NCI-H2107 treated with DMSO at 0.1 percent for 48 hours (cell line): ENCODE results near the gene THG1L.

Source experiments
- DNase-seq: peaks from one replicate; lab custom pipeline; 2025; ENCODE audit not compliant: unreplicated experiment; lab: John Stamatoyannopoulos, UW

Gene THG1L

GRCh38 chr5:157750320-157750719, 19.1 kb downstream of the THG1L start:
- no peak for DNase-seq

- DNase-seq, result no peak
Measured at GRCh38 chr5:157756122-157756521, 24.9 kb downstream of the THG1L start.

GRCh38 chr5:157758706-157759105, 27.5 kb downstream of the THG1L start:
- no peak for DNase-seq

- peak; percentile 56 for DNase-seq
Measured at GRCh38 chr5:157761690-157762621, 30.7 kb downstream of the THG1L start.

- no peak for DNase-seq
Measured at GRCh38 chr5:157764531-157764930, 33.3 kb downstream of the THG1L start.

GRCh38 chr5:157766442-157766841, 35.2 kb downstream of the THG1L start:
- DNase-seq, result no peak

GRCh38 chr5:157766902-157767301, 35.7 kb downstream of the THG1L start:
- DNase-seq, result no peak

- DNase-seq, result no peak
Measured at GRCh38 chr5:157767689-157768088, 36.5 kb downstream of the THG1L start.

GRCh38 chr5:157770665-157771064, 39.4 kb downstream of the THG1L start:
- no peak for DNase-seq

GRCh38 chr5:157772127-157772526, 40.9 kb downstream of the THG1L start:
- DNase-seq, result no peak

GRCh38 chr5:157778121-157778805, 47.0 kb downstream of the THG1L start:
- DNase-seq, result peak; percentile 53

GRCh38 chr5:157779221-157779620, 48.0 kb downstream of the THG1L start:
- no peak for DNase-seq

- no peak for DNase-seq
Measured at GRCh38 chr5:157785801-157786200, 54.6 kb downstream of the THG1L start.
